GM06990 (cell line): ENCODE measurements around the gene GNAQ.

Experiments used
- DNase-seq: peaks from one replicate; pipeline ENCODE4 v3.0.0-alpha.2; 2011; ENCODE audit not compliant: insufficient read length; ENCODE audit errors: extremely low read depth
- H3K27me3 ChIP-seq: replicated peaks from 2 replicates; pipeline ENCODE4 v1.6.0; 2011; ENCODE audit warnings: low read length; ENCODE audit not compliant: control insufficient read depth, insufficient read depth
- H3K36me3 ChIP-seq: 2 replicates; pipeline ENCODE4 v1.5.1; 2011; ENCODE audit warnings: low read length; ENCODE audit not compliant: control insufficient read depth, insufficient read depth
- H3K4me3 ChIP-seq: replicated peaks from 2 replicates; pipeline ENCODE4 v1.5.1; 2011; ENCODE audit warnings: low read depth, mild to moderate bottlenecking, control low read depth, low read length
- CTCF ChIP-seq: IDR thresholded peaks from 2 replicates; pipeline ENCODE4 v1.5.1; 2011; ENCODE audit warnings: low read length, control low read depth, mild to moderate bottlenecking, inconsistent platforms; ENCODE audit not compliant: insufficient read depth, poor library complexity, severe bottlenecking

Gene GNAQ

GRCh38 chr9:78030553-78031443 is 813 bp downstream of the GNAQ start:
- TF ChIP-seq CTCF = no peak
- H3K27me3 ChIP-seq = no peaks in the 10 kb centered on the region; the same call in none of the 2 replicates
- no peak overlapping the region for H3K4me3 ChIP-seq
- DNase-seq = peak; percentile 59
- H3K36me3 ChIP-seq = no peaks in the 10 kb centered on the region

GRCh38 chr9:78030296-78030552 is 1.4 kb downstream of the GNAQ start:
- Histone ChIP-seq H3K27me3 (no peaks in the 10 kb centered on the region; the same call in none of the 2 replicates), H3K4me3 (no peak overlapping the region), H3K36me3 (no peaks in the 10 kb centered on the region)
- no peak for TF ChIP-seq CTCF
- no peak for DNase-seq

GRCh38 chr9:78029551-78030295 is 1.9 kb downstream of the GNAQ start:
- H3K36me3 ChIP-seq = no peaks in the 10 kb centered on the region
- TF ChIP-seq CTCF = no peak
- no peak overlapping the region for H3K4me3 ChIP-seq
- no peaks in the 10 kb centered on the region; the same call in none of the 2 replicates for H3K27me3 ChIP-seq
- DNase-seq = no peak

- no peak for DNase-seq
- H3K27me3 ChIP-seq = no peaks in the 10 kb centered on the region; the same call in none of the 2 replicates
- no peaks in the 10 kb centered on the region for H3K36me3 ChIP-seq
- no peak for TF ChIP-seq CTCF
- H3K4me3 ChIP-seq = no peak overlapping the region
These were observed 2.7 kb downstream of the GNAQ start for GRCh38 chr9:78028926-78029325.

- no peak overlapping the region for H3K4me3 ChIP-seq
- H3K27me3 ChIP-seq = no peaks in the 10 kb centered on the region; the same call in none of the 2 replicates
- no peak for DNase-seq
- no peak for TF ChIP-seq CTCF
- H3K36me3 ChIP-seq = no peaks in the 10 kb centered on the region
These were observed 4.7 kb downstream of the GNAQ start for GRCh38 chr9:78026947-78027346.
